Osteoblast (primary cell): ENCODE measurements around the gene METTL24. TPM values are rescaled to one million over a fixed set of nuclear protein-coding genes. Genes with fewer than 3 reads are reported as not detected.

Experiments used
- DNase-seq: peaks from one replicate; pipeline ENCODE4 v3.0.0; 2011; ENCODE audit warnings: low spot score, mixed read lengths; ENCODE audit not compliant: insufficient read length; ENCODE audit errors: missing footprints
- H2AFZ ChIP-seq: 2 replicates; pipeline ENCODE4 v1.6.0; 2011; ENCODE audit warnings: mild to moderate bottlenecking, low read length
- H3K27ac ChIP-seq: 2 replicates; pipeline ENCODE4 v1.5.1; 2011; ENCODE audit warnings: mild to moderate bottlenecking, low read depth, low read length, moderate library complexity
- H3K27me3 ChIP-seq: 2 replicates; pipeline ENCODE4 v1.6.0; 2012; ENCODE audit warnings: mild to moderate bottlenecking, control low read depth, inconsistent platforms, low read length, moderate library complexity; ENCODE audit not compliant: insufficient read depth
- H3K36me3 ChIP-seq: 2 replicates; pipeline ENCODE4 v1.5.1; 2011; ENCODE audit warnings: mild to moderate bottlenecking, low read length, control low read depth, moderate library complexity; ENCODE audit not compliant: insufficient read depth
- H3K4me1 ChIP-seq: 2 replicates; pipeline ENCODE4 v1.5.1; 2011; ENCODE audit warnings: mild to moderate bottlenecking, low read length, control low read depth, moderate library complexity; ENCODE audit not compliant: insufficient read depth
- H3K4me2 ChIP-seq: 2 replicates; pipeline ENCODE4 v1.6.0; 2011; ENCODE audit warnings: mild to moderate bottlenecking, low read length; ENCODE audit not compliant: insufficient read depth
- H3K4me3 ChIP-seq: fragments of 200-600 bp; sonication (generic); 3 replicates; pipeline ENCODE4 v1.5.1; 2012; ENCODE audit warnings: mild to moderate bottlenecking, low read length, inconsistent platforms; ENCODE audit not compliant: insufficient read depth
- H3K79me2 ChIP-seq: 2 replicates; pipeline ENCODE4 v1.6.0; 2012; ENCODE audit warnings: mild to moderate bottlenecking, low read length, control low read depth, inconsistent platforms; ENCODE audit not compliant: insufficient read depth
- H3K9me3 ChIP-seq: 2 replicates; pipeline ENCODE4 v1.5.1; 2011; ENCODE audit warnings: low read depth, low read length, control low read depth
- H4K20me1 ChIP-seq: 2 replicates; pipeline ENCODE4 v1.6.0; 2012; ENCODE audit warnings: mild to moderate bottlenecking, low read length, control low read depth; ENCODE audit not compliant: insufficient read depth
- total RNA-seq: library from RNA; depleted of rRNA; stranded (reverse); fragments of >200 nt; gene quantifications from 2 replicates; pipeline ENCODE4 v1.2.3, GENCODE V29; 2012
- TF ChIP-seq, protein P1 (sequence below): IDR thresholded peaks from 2 replicates; pipeline ENCODE4 v1.5.1; 2011; ENCODE audit warnings: mild to moderate bottlenecking, low read depth, low read length, moderate library complexity; ENCODE audit errors: extremely low read depth

METTL24 gene
- total RNA-seq, 1 donor: 0.36 TPM

DNA sequence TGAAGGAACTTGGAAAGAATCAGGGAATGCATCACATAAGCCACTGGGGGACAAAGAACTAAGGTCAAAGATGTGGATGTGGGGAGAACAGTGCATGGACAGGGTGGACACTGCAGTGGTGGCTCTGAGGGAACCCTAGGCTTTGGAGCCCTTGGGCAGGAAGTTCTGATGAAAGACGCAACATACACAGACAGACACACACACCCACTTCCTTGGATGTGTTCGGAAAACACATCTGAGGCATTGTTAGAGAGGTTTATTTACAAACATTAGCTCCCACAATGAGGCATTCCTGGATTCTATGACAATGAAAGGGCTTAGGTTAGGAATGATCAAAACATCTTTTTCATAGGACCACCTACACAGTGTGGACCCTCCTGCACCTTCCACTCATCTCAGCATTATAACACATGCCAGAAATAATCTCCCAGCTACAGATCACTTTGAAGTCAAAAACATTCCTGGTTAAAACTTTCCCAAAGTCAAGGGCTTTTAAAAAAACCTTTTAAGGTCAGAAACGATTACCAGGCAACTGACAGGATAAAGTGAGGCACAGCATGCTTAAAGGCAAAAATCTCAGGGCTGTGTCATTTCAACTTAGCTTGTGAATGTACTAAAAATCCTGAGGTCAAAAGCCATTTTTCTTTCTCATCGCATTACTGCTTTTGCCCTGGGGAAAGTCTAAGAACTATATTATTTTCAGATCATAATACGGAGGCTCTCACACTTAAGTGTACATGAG, 6.4 kb upstream of the METTL24 start:
- H4K20me1 ChIP-seq: no peaks in the 10 kb centered on the region
- no peak overlapping the region for H3K4me2 ChIP-seq
- H3K27me3 ChIP-seq: peaks cover 58% of the 10 kb centered on the region
- DNase-seq: no peak
- no peaks in the 10 kb centered on the region for H3K79me2 ChIP-seq
- no peaks in the 10 kb centered on the region for H3K4me1 ChIP-seq
- H3K27ac ChIP-seq: no peak overlapping the region
- no peak overlapping the region for H2AFZ ChIP-seq
- no peaks in the 10 kb centered on the region for H3K36me3 ChIP-seq
- no peaks in the 10 kb centered on the region for H3K9me3 ChIP-seq
- TF ChIP-seq, protein P1, sequence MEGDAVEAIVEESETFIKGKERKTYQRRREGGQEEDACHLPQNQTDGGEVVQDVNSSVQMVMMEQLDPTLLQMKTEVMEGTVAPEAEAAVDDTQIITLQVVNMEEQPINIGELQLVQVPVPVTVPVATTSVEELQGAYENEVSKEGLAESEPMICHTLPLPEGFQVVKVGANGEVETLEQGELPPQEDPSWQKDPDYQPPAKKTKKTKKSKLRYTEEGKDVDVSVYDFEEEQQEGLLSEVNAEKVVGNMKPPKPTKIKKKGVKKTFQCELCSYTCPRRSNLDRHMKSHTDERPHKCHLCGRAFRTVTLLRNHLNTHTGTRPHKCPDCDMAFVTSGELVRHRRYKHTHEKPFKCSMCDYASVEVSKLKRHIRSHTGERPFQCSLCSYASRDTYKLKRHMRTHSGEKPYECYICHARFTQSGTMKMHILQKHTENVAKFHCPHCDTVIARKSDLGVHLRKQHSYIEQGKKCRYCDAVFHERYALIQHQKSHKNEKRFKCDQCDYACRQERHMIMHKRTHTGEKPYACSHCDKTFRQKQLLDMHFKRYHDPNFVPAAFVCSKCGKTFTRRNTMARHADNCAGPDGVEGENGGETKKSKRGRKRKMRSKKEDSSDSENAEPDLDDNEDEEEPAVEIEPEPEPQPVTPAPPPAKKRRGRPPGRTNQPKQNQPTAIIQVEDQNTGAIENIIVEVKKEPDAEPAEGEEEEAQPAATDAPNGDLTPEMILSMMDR: no peak
- no peak overlapping the region for H3K4me3 ChIP-seq

DNA sequence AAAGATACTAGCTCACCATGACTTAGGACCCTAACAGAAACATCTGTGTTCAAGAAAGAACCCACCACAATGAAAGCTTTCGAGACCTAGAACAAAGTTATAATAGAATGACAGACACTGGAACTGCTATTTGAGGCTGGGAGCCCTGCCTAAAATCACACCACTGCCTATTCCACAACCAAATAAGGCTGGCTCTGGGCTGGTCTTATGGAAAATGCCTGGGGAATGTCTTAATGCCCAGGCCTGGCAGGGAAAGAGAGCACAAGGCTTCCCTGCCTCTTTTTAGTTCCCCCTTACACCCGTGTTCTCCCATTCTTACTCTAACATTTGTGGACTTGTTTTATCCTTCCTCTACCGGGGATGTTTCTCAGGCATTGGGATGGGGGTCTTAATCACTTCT, 5.6 kb upstream of the METTL24 start:
- Histone ChIP-seq H4K20me1 (no peaks in the 10 kb centered on the region), H3K4me2 (no peak overlapping the region), H3K27me3 (peaks cover 62% of the 10 kb centered on the region), H3K9me3 (no peaks in the 10 kb centered on the region), H3K4me3 (no peak overlapping the region), H2AFZ (no peak overlapping the region), H3K4me1 (no peaks in the 10 kb centered on the region), H3K27ac (no peak overlapping the region), H3K36me3 (no peaks in the 10 kb centered on the region), H3K79me2 (no peaks in the 10 kb centered on the region)
- DNase-seq: no peak
- TF ChIP-seq, protein P1: no peak

DNA sequence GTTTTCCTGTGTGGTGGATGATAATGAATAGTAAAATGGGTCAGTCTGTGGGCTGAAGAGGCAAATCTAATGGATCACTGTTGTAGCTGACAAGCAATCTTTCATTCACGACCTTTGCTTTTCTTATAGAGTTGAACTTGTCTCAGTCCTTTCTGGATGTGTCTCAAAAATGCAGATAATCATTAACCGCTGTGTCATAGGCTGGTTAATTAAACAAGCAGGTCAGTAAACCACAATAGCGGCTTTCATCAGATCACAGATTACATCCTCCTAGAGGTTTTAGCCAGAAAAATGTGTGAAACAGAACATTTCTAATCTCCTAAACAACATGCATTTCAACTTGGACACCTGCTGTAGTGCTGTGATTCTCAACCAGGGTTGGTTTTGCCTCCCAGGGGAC, 2.5 kb upstream of the METTL24 start:
- Histone ChIP-seq H3K4me1 (no peaks in the 10 kb centered on the region), H3K27me3 (peaks cover 63% of the 10 kb centered on the region)

DNA sequence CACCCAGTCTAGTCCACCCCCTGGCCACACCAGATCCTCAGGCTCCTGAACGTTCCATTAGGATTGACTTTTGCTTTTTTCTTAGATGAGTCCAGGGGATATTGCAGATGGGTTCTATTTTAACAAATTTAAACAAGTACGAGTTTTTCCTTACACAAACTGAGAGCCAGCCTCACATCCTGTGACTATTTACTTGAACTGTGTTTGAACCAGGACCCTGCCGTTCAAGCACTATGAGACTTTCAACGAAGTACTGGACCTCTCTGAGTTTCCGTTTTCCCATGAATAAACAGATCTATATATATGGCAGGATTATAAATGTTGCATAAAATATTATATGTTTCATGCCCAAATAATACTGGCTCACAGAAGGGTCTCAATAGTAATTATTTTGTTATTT, 1.4 kb upstream of the METTL24 start:
- H3K36me3 ChIP-seq: no peaks in the 10 kb centered on the region
- peaks cover 60% of the 10 kb centered on the region for H3K27me3 ChIP-seq
- no peak overlapping the region for H2AFZ ChIP-seq
- no peaks in the 10 kb centered on the region for H3K79me2 ChIP-seq
- H3K4me1 ChIP-seq: no peaks in the 10 kb centered on the region
- no peaks in the 10 kb centered on the region for H3K9me3 ChIP-seq
- no peaks in the 10 kb centered on the region for H4K20me1 ChIP-seq
- TF ChIP-seq, protein P1: no peak
- no peak for DNase-seq
- H3K4me2 ChIP-seq: no peak overlapping the region
- no peak overlapping the region for H3K27ac ChIP-seq
- H3K4me3 ChIP-seq: no peak overlapping the region

More for the DNA sequence above, 2.5 kb upstream of the METTL24 start:
- Histone ChIP-seq H3K4me3 (no peak overlapping the region), H3K4me2 (no peak overlapping the region), H3K36me3 (no peaks in the 10 kb centered on the region), H3K27ac (no peak overlapping the region), H3K9me3 (no peaks in the 10 kb centered on the region), H3K79me2 (no peaks in the 10 kb centered on the region), H2AFZ (no peak overlapping the region), H4K20me1 (no peaks in the 10 kb centered on the region)
- TF ChIP-seq, protein P1: no peak
- no peak for DNase-seq
